ENCODE results near the gene GPR149. TPM values are rescaled to one million over a fixed set of nuclear protein-coding genes. Genes with fewer than 3 reads are reported as not detected.
A peak's percentile ranks its signal among the peaks of the same experiment; 100 is the strongest.

The GPR149 gene
- total RNA-seq, 1 experiment from 2014 or later = not detected

- no peaks in the 10 kb centered on the region for H3K79me2 ChIP-seq (ENCODE audit: insufficient read depth, low read length)
- no peak overlapping the region for H4K5ac ChIP-seq (ENCODE audit: insufficient read length, low read depth, low read length)
- no peaks in the 10 kb centered on the region; the same call in 1 of the 2 replicates for H3K4me1 ChIP-seq (ENCODE audit: insufficient read depth, low read length)
- no peak overlapping the region for H4K8ac ChIP-seq (replicated peaks; ENCODE audit: insufficient read length, low read depth, low read length)
- H3K4me2 ChIP-seq (ENCODE audit: insufficient read depth, insufficient read length, low read length) = peak overlapping the region; percentile 97
- H3K9ac ChIP-seq (ENCODE audit: extremely low read depth, insufficient read length, low read length) = no peak overlapping the region
- H3K36me3 Mint-ChIP-seq (ENCODE audit: insufficient read depth in 1 of 3, low read depth in 3 of 3) = no peaks in the 10 kb centered on the region
- H3K27ac ChIP-seq (ENCODE audit: insufficient read length, low read depth, low read length) = no peak overlapping the region
- H3K23ac ChIP-seq (ENCODE audit: insufficient read length, low read depth, low read length) = no peak overlapping the region
- no peak overlapping the region for H3K56ac ChIP-seq (ENCODE audit: insufficient read length, low read depth, low read length)
- H3K4ac ChIP-seq (ENCODE audit: low read depth, low read length) = no peak overlapping the region
- no CpG with 5 or more reads among the region's 29 CpGs for WGBS (ENCODE audit: extremely low coverage, insufficient read length, low lambda C conversion rate)
- no peak overlapping the region for H3T11ph ChIP-seq (ENCODE audit: low read length)
- no peak overlapping the region for H2BK20ac ChIP-seq (ENCODE audit: low read depth, low read length, poor library complexity, severe bottlenecking)
- no peak overlapping the region for H3K14ac ChIP-seq (ENCODE audit: insufficient read depth, low read length)
- no peaks in the 10 kb centered on the region for H4K20me1 ChIP-seq (ENCODE audit: control insufficient read depth, insufficient read depth, insufficient read length)
- H2BK15ac ChIP-seq (ENCODE audit: low read depth, low read length) = no peak overlapping the region
- no peak for TF ChIP-seq CTCF (conservative IDR thresholded peaks at IDR 0.05)
- peaks cover 19% of the 10 kb centered on the region for H3K23me2 ChIP-seq (ENCODE audit: insufficient read length, low read depth, low read length, poor library complexity, severe bottlenecking)
- no peak overlapping the region for H4K91ac ChIP-seq (ENCODE audit: insufficient read length, low read depth, low read length)
- no peak overlapping the region for H3K18ac ChIP-seq (ENCODE audit: insufficient read length, low read depth, low read length)
- no peak overlapping the region for H2BK120ac ChIP-seq (ENCODE audit: low read depth, low read length, poor library complexity, severe bottlenecking)
- peaks cover 66% of the 10 kb centered on the region for H3K27me3 Mint-ChIP-seq (ENCODE audit: low read depth)
- no peak overlapping the region for H2BK12ac ChIP-seq (ENCODE audit: insufficient read length, low read depth, low read length)
- peak overlapping the region in 1 of 3 experiments; percentile 42; a peak in 3 of 7 replicates for H3K27ac Mint-ChIP-seq
- H2AFZ ChIP-seq (ENCODE audit: low read length) = peak overlapping the region; percentile 45
- DNase-seq = peak; percentile 56
- H3K9me3 Mint-ChIP-seq = no peaks in the 10 kb centered on the region
- peak overlapping the region; percentile 62 to 83 for H3K4me3 Mint-ChIP-seq
- H3K27me3 ChIP-seq (ENCODE audit: insufficient read depth, low read length) = peaks cover 19% of the 10 kb centered on the region
- no peaks in the 10 kb centered on the region for H3K79me1 ChIP-seq (ENCODE audit: insufficient read depth, low read depth, low read length, poor library complexity, severe bottlenecking)
- H2BK5ac ChIP-seq (ENCODE audit: insufficient read length, low read length) = no peak overlapping the region
- no peak overlapping the region for H2AK5ac ChIP-seq (ENCODE audit: insufficient read length, low read length)
- peaks cover 32 to 34% of the 10 kb centered on the region in 2 experiments for H3K4me1 Mint-ChIP-seq
- H3K9me3 ChIP-seq (ENCODE audit: control insufficient read depth, low read depth, low read length) = no peaks in the 10 kb centered on the region
Observed at GRCh38 chr3:154427685-154428285, 2.2 kb downstream of the GPR149 start.
